ENCODE measurements around the gene CCNJ.
"Not testable (repeated sequence)": the region's sequence is repeated elsewhere in the genome, so short reads cannot be mapped to it uniquely, and the experiment has no call there.

The CCNJ gene

GRCh38 chr10:96043033-96043892, at the start of gene CCNJ:
CCNJ (plus strand) TSS chr10:96043583; CDS start chr10:96044394, 811 bp downstream.
- DNase-seq (ENCODE audit: low read depth, low spot score) = peak; percentile 28

- DNase-seq (ENCODE audit: low read depth, low spot score) = not testable (repeated sequence)
Measured at GRCh38 chr10:95994376-95994775, 49.0 kb upstream of the CCNJ start.

GRCh38 chr10:95998255-95998784, 45.1 kb upstream of the CCNJ start:
- DNase-seq (ENCODE audit: low read depth, low spot score) = no peak

GRCh38 chr10:96013956-96014355, 29.4 kb upstream of the CCNJ start:
- DNase-seq (ENCODE audit: low read depth, low spot score) = no peak

- no peak for DNase-seq (ENCODE audit: low read depth, low spot score)
Measured at GRCh38 chr10:96014473-96015102, 28.8 kb upstream of the CCNJ start.

- peak; percentile 20 for DNase-seq (ENCODE audit: low read depth, low spot score)
Measured at GRCh38 chr10:96017191-96017687, 26.1 kb upstream of the CCNJ start.

- no peak for DNase-seq (ENCODE audit: low read depth, low spot score)
Measured at GRCh38 chr10:96021332-96021731, 22.1 kb upstream of the CCNJ start.

GRCh38 chr10:96022739-96023138, 20.6 kb upstream of the CCNJ start:
- DNase-seq (ENCODE audit: low read depth, low spot score) = no peak

- DNase-seq (ENCODE audit: low read depth, low spot score) = no peak
Measured at GRCh38 chr10:96023168-96023567, 20.2 kb upstream of the CCNJ start.

GRCh38 chr10:96025566-96025965, 17.8 kb upstream of the CCNJ start:
- peak; percentile 42 for DNase-seq (ENCODE audit: low read depth, low spot score)

- DNase-seq (ENCODE audit: low read depth, low spot score) = no peak
Measured at GRCh38 chr10:96034625-96035024, 8.8 kb upstream of the CCNJ start.

- DNase-seq (ENCODE audit: low read depth, low spot score) = no peak
Measured at GRCh38 chr10:96038476-96039387, 4.7 kb upstream of the CCNJ start.

GRCh38 chr10:96041146-96041545, 2.2 kb upstream of the CCNJ start:
- no peak for DNase-seq (ENCODE audit: low read depth, low spot score)

- no peak for DNase-seq (ENCODE audit: low read depth, low spot score)
Measured at GRCh38 chr10:96043893-96044715, 721 bp downstream of the CCNJ start.

- DNase-seq (ENCODE audit: low read depth, low spot score) = no peak
Measured at GRCh38 chr10:96044736-96045135, 1.4 kb downstream of the CCNJ start.

- DNase-seq (ENCODE audit: low read depth, low spot score) = no peak
Measured at GRCh38 chr10:96046546-96046945, 3.2 kb downstream of the CCNJ start.

GRCh38 chr10:96047004-96047649, 3.7 kb downstream of the CCNJ start:
- no peak for DNase-seq (ENCODE audit: low read depth, low spot score)

GRCh38 chr10:96047925-96048324, 4.5 kb downstream of the CCNJ start:
- DNase-seq (ENCODE audit: low read depth, low spot score) = not testable (repeated sequence)

- no peak for DNase-seq (ENCODE audit: low read depth, low spot score)
Measured at GRCh38 chr10:96049340-96049739, 6.0 kb downstream of the CCNJ start.

GRCh38 chr10:96053985-96054384, 10.6 kb downstream of the CCNJ start:
- DNase-seq (ENCODE audit: low read depth, low spot score) = no peak

All from iPS DF 19.7 (cell line).